Measurements from ENCODE around the gene SLC1A6.
"Not testable (repeated sequence)": the region's sequence is repeated elsewhere in the genome, so short reads cannot be mapped to it uniquely, and the experiment has no call there.

Gene SLC1A6

DNA sequence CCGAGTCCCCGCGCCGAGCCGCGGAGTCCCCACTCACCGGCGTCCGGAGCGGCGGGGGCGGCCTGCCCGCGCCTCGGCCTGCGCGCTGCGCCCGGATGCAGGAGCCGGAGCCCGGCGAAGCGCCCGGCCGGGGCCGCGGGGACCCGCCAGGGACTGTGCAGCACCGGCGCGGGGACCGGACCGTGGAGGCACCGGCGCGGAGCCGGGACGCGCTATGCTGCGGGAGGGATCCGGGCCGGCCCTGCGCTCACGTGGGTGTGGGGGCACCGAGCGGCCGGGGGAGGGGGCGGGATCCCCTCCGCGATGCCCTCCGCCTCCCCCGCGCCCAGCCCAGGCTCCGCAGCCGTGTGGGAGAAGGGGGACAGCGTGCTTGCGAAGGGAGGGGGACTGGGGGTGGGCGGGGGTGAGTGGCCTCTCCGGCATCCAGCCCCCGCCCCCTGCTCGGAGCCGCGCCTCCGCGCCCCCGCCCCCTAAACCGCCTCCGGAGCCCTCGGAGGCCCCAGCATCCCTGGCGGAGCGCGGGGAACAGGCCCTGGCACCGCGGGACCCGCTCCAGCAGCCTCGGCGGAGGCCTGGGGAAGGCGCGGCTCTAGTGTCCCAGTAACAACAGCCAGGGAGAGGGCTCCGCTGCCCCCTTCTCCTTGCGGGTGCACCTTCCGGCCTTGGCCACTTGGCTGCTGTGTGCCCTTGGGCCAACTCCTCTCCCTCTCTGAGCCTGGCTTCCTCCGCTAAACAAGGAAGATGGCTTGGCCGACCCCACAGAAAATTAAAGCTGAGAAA is at the start of gene SLC1A6:
SLC1A6 (minus strand) TSS at position 389 of the 780 bp plus-strand sequence. CDS start 6,954 bp downstream, outside the sequence.
- DNase-seq, result peak; percentile 4
- Mint-ChIP-seq H3K4me1 (peaks cover 2% of the 10 kb centered on the region), H3K36me3 (ENCODE audit: low read depth) (no peaks in the 10 kb centered on the region), H3K4me3 (peak within 1 kb of the TSS; percentile 10), H3K27ac (no peak within 1 kb of the TSS), H3K9me3 (peaks cover 2% of the 10 kb centered on the region), H3K27me3 (peaks cover 50% of the 10 kb centered on the region)
- ATAC-seq, result no peak

GRCh38 chr19:15028490-15028889 is 48.8 kb upstream of the SLC1A6 start:
- H3K9me3 Mint-ChIP-seq, result no peaks in the 10 kb centered on the region
- ATAC-seq, result no peak
- DNase-seq, result no peak
- peaks cover 2% of the 10 kb centered on the region for H3K27me3 Mint-ChIP-seq
- H3K4me1 Mint-ChIP-seq, result no peaks in the 10 kb centered on the region
- H3K36me3 Mint-ChIP-seq (ENCODE audit: low read depth), result no peaks in the 10 kb centered on the region
- H3K4me3 Mint-ChIP-seq, result no peak overlapping the region
- H3K27ac Mint-ChIP-seq, result no peak overlapping the region

- Mint-ChIP-seq H3K27ac (no peak overlapping the region), H3K4me3 (no peak overlapping the region), H3K4me1 (no peaks in the 10 kb centered on the region), H3K27me3 (peaks cover 9% of the 10 kb centered on the region), H3K9me3 (no peaks in the 10 kb centered on the region), H3K36me3 (ENCODE audit: low read depth) (no peaks in the 10 kb centered on the region)
- no peak for DNase-seq
- no peak for ATAC-seq
Measured at GRCh38 chr19:15025217-15025616, 45.6 kb upstream of the SLC1A6 start.

- H3K27ac Mint-ChIP-seq, result no peak overlapping the region
- H3K9me3 Mint-ChIP-seq, result no peaks in the 10 kb centered on the region
- H3K4me1 Mint-ChIP-seq, result no peaks in the 10 kb centered on the region
- peaks cover 13% of the 10 kb centered on the region for H3K27me3 Mint-ChIP-seq
- no peak overlapping the region for H3K4me3 Mint-ChIP-seq
- no peaks in the 10 kb centered on the region for H3K36me3 Mint-ChIP-seq (ENCODE audit: low read depth)
- ATAC-seq (no peak), DNase-seq (no peak)
Measured at GRCh38 chr19:15022752-15023151, 43.1 kb upstream of the SLC1A6 start.

DNA sequence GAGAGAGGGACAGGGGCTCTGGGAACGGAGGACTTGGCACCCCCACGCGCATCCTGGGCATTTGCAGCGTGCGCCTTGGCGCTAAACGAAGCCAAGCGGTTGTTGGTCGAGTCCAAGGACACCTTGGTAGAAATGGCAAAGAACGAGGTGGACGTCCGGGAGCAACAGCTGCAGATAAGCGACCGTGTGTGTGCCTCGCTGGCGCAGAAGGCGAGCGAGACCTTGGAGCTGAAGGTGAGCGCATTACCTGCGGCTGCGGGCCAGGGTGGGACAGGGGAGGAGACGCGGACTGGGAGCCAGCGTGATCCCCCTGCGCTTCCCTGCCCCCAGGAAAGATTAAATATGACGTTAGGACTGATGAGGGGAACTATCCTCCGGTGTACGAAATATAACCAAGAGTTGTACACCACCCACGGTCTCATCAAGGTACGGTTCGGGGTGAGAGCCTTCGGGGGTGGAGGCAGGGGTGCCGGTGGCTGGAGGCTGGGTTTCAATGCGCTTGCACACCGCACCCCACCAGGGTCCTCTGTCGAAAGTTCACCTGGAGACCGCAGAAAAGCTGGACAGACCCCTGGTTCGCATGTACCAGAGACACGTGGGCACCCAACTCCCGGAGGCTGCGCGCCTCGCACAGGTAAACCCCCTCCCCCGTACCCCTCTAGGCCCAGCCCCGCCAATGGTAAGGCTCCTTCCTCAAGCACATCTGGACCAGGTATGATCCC is 41.8 kb upstream of the SLC1A6 start:
- Mint-ChIP-seq H3K4me3 (no peak overlapping the region), H3K4me1 (no peaks in the 10 kb centered on the region), H3K27me3 (peaks cover 17% of the 10 kb centered on the region), H3K9me3 (no peaks in the 10 kb centered on the region), H3K36me3 (ENCODE audit: low read depth) (no peaks in the 10 kb centered on the region), H3K27ac (no peak overlapping the region)
- DNase-seq (no peak), ATAC-seq (no peak)

- H3K27me3 Mint-ChIP-seq, result peaks cover 23% of the 10 kb centered on the region
- ATAC-seq; H3K9me3 Mint-ChIP-seq; H3K4me3 Mint-ChIP-seq; H3K4me1 Mint-ChIP-seq; H3K36me3 Mint-ChIP-seq (ENCODE audit: low read depth); H3K27ac Mint-ChIP-seq; DNase-seq: not testable (repeated sequence)
Measured at GRCh38 chr19:15018836-15019235, 39.2 kb upstream of the SLC1A6 start.

DNA sequence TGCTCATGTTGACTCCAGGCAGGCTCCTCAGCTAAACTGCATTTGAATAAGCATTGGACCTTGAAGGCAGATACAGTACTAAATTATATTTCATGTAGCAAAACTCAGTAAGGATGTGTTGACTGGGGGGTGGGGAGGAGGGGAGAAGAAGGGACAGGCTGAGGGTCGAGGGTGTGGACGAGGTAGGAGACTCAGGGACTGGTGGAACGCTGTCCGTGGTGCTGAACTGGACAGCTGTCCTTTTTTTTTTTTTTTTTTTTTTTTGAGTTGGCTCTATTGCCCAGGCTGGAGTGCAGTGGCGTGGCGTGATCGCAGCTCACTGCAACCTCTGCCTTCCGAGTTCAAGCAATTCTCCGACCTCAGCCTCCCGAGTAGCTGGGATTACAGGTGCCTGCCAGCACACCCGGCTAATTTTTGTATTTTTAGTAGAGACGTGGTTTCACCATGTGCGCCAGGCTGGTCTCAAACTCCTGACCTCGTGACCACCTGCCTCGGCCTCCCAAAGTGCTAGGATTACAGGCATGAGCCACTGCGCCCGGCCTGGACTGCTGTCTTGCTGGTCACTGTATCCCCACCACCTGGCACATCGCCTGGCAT is 36.4 kb upstream of the SLC1A6 start:
- peaks cover 3% of the 10 kb centered on the region for H3K9me3 Mint-ChIP-seq
- ATAC-seq, result no peak
- H3K27me3 Mint-ChIP-seq, result peaks cover 29% of the 10 kb centered on the region
- peak; percentile 3 for DNase-seq
- H3K4me3 Mint-ChIP-seq, result no peak overlapping the region
- no peaks in the 10 kb centered on the region for H3K4me1 Mint-ChIP-seq
- H3K36me3 Mint-ChIP-seq (ENCODE audit: low read depth), result no peaks in the 10 kb centered on the region
- H3K27ac Mint-ChIP-seq, result no peak overlapping the region

DNA sequence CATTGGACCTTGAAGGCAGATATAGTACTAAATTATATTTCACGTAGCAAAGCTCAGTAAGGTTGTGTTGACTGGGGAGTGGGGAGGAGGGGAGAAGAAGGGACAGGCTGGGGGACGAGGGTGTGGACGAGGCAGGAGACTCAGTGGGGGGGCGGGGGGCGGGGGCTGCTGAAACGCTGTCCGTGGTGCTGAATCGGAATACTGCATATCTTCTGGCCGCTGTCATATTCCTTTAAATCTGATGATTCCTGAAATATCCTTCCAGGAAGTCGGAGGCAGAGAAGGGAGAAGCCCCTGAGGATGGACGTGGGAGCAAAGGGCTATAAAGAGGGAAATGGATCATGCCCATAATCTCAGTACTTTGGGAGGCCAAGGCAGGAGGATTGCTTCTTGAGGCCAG is 34.9 kb upstream of the SLC1A6 start:
- no peaks in the 10 kb centered on the region for H3K36me3 Mint-ChIP-seq (ENCODE audit: low read depth)
- H3K9me3 Mint-ChIP-seq, result peaks cover 3% of the 10 kb centered on the region
- H3K27me3 Mint-ChIP-seq, result peaks cover 30% of the 10 kb centered on the region

GRCh38 chr19:15010501-15011300 is 31.0 kb upstream of the SLC1A6 start:
- no peak overlapping the region for H3K4me3 Mint-ChIP-seq
- no peaks in the 10 kb centered on the region for H3K4me1 Mint-ChIP-seq
- H3K27ac Mint-ChIP-seq, result no peak overlapping the region
- peaks cover 3% of the 10 kb centered on the region for H3K9me3 Mint-ChIP-seq
- DNase-seq (peak; percentile 2), ATAC-seq (no peak)
- no peaks in the 10 kb centered on the region for H3K36me3 Mint-ChIP-seq (ENCODE audit: low read depth)
- H3K27me3 Mint-ChIP-seq, result peaks cover 32% of the 10 kb centered on the region

More for the DNA sequence above, 34.9 kb upstream of the SLC1A6 start:
- ATAC-seq, result no peak
- Mint-ChIP-seq H3K27ac (no peak overlapping the region), H3K4me3 (no peak overlapping the region), H3K4me1 (no peaks in the 10 kb centered on the region)
- DNase-seq, result no peak

GRCh38 chr19:15008308-15008707 is 28.6 kb upstream of the SLC1A6 start:
- Mint-ChIP-seq H3K9me3 (no peaks in the 10 kb centered on the region), H3K4me3 (no peak overlapping the region), H3K27ac (no peak overlapping the region), H3K36me3 (ENCODE audit: low read depth) (no peaks in the 10 kb centered on the region), H3K4me1 (no peaks in the 10 kb centered on the region), H3K27me3 (peaks cover 29% of the 10 kb centered on the region)
- DNase-seq (no peak), ATAC-seq (no peak)

DNA sequence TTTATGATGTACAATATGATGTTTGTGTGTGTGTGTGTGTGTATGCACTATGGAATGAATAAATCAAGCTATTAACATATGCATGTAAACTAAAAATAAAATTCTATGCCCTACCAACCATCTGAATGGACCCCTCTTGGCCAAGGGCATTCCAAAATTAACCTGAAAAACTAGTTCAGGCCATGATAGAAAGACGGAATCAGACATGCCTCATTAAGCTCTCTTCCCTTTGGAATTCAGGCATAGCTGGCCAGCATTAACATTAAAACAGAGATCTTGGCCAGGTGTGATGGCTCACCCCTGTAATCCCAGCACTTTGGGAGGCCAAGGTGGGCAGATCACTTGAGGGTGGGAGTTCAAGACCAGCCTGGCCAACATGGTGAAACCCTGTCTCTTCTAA is 18.3 kb upstream of the SLC1A6 start:
- H3K4me3 Mint-ChIP-seq, result no peak overlapping the region
- ATAC-seq, result no peak
- no peaks in the 10 kb centered on the region for H3K9me3 Mint-ChIP-seq
- H3K27ac Mint-ChIP-seq, result no peak overlapping the region
- peaks cover 29% of the 10 kb centered on the region for H3K27me3 Mint-ChIP-seq
- H3K4me1 Mint-ChIP-seq, result no peaks in the 10 kb centered on the region
- H3K36me3 Mint-ChIP-seq (ENCODE audit: low read depth), result no peaks in the 10 kb centered on the region
- DNase-seq, result no peak

DNA sequence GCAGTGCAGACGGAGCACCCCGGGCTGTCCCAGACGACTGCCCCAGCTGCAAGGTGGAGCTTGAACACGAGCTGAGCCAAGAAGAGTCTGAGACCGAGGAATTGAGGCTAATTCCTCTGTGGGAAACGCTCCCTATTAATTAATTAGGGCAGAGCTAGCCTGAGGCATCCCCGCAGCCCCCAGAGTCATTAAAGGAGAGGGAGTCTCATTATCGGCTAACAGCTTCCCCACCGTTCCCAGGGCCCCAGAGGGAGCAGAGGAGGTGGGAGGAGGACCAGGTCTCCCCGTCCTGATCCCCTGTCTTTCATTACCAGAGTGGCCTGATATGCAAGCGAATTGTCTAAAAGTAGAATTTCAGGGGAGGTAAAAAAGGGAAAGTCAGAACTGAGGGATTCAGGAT is 13.1 kb upstream of the SLC1A6 start:
- no peak for ATAC-seq
- Mint-ChIP-seq H3K4me1 (no peaks in the 10 kb centered on the region), H3K9me3 (no peaks in the 10 kb centered on the region), H3K36me3 (ENCODE audit: low read depth) (no peaks in the 10 kb centered on the region), H3K27ac (no peak overlapping the region), H3K27me3 (peaks cover 20% of the 10 kb centered on the region), H3K4me3 (no peak overlapping the region)
- no peak for DNase-seq

DNA sequence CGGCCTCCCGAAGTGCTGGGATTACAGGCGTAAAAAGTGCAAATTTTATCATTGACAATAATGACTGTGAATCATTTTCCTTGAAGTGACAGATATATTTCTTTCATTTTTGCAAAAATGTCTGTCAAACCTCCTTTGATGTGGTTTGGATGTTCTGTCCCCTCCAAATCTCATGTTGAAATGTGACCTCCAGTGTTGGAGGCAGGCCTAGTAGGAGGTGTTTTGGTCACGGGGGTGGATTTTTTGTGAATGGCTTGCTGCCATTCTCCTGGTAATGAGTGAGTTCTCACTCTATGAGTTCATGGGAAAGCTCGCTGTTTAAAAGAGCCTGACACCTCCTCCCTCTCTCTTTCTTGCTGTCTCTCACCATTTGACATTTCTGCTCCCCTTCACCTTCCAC is 5.5 kb upstream of the SLC1A6 start:
- Mint-ChIP-seq H3K27me3 (peaks cover 29% of the 10 kb centered on the region), H3K36me3 (ENCODE audit: low read depth) (no peaks in the 10 kb centered on the region), H3K4me1 (no peaks in the 10 kb centered on the region), H3K4me3 (no peak overlapping the region), H3K9me3 (peaks cover 2% of the 10 kb centered on the region), H3K27ac (no peak overlapping the region)
- ATAC-seq (no peak), DNase-seq (no peak)

DNA sequence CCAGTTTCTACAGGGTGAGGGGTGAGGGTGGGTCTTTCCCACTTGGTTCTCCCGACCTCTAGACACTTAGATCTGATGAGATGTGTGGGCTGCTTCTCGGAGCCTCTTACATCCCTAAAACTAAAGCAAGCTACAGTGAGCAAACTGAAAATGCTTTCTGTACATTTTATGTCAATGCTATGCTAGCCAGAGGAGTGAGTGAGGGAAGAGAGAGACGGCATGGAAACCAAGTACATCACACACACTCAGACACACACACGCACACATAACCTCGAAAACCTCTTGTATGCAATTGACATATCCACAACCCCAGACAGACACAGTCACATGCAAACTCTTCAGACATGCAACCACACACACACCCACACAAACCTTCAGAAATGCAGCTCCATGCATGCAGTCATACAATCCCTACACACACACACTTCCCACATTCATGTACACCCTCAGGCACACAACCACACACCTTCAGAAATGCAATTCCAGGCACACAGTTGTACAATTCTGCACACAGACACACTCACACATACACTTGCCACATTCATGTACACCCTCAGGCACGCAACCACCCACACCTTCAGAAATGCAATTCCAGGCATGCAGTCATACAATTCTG is 1.4 kb downstream of the SLC1A6 start:
- Mint-ChIP-seq H3K36me3 (ENCODE audit: low read depth) (no peaks in the 10 kb centered on the region), H3K9me3 (no peaks in the 10 kb centered on the region), H3K27ac (no peak overlapping the region), H3K4me3 (no peak overlapping the region), H3K27me3 (peaks cover 50% of the 10 kb centered on the region), H3K4me1 (peaks cover 2% of the 10 kb centered on the region)
- ATAC-seq, result no peak
- no peak for DNase-seq
